Measurements from ENCODE around the gene DKC1. TPM values are rescaled to one million over a fixed set of nuclear protein-coding genes. Genes with fewer than 3 reads are reported as not detected.

The DKC1 gene
- total RNA-seq: 22.2 and 29.5 TPM in 2 replicates

GRCh38 chrX:154762537-154763296 lies at the start of gene DKC1:
Gene DKC1 (plus strand): TSS chrX:154762864. CDS start chrX:154762966, 102 bp downstream.

GRCh38 chrX:154750301-154751202 lies 12.1 kb upstream of the DKC1 start, which contains the start of gene GAB3:
Gene GAB3 (minus strand): TSS chrX:154751077. CDS start chrX:154751025, 52 bp downstream.

GRCh38 chrX:154804957-154805695 lies 42.5 kb downstream of the DKC1 start, which contains the start of gene MPP1:
Gene MPP1 (minus strand): TSS chrX:154805485. CDS start chrX:154805373, 112 bp downstream.

Small RNA genes lying within 50 kb of the gene (small RNA-seq; reads per million reads assigned to genes)
- not detected for gene SNORA36A

Other genes starting within 250 kb of the DKC1 start
- 21.9 and 22.2 TPM in 2 replicates for gene FAM3A, start 246.6 kb upstream of the DKC1 start, total RNA-seq
- 80.2 and 110 TPM in 2 replicates for gene G6PD, start 216.0 kb upstream of the DKC1 start, total RNA-seq
- gene IKBKG, start 215.2 kb upstream of the DKC1 start, total RNA-seq: 12.1 and 13.6 TPM in 2 replicates
- not detected in 2 replicates for gene CTAG1A, start 177.7 kb upstream of the DKC1 start, total RNA-seq
- not detected in 2 replicates for gene CTAG1B, start 143.6 kb upstream of the DKC1 start, total RNA-seq
- gene CTAG2, start 109.3 kb upstream of the DKC1 start, total RNA-seq: not detected in 2 replicates
- 0.86 and 3.8 TPM in 2 replicates for gene GAB3, start 11.8 kb upstream of the DKC1 start, total RNA-seq
- 16.8 and 18.6 TPM in 2 replicates for gene MPP1, start 42.6 kb downstream of the DKC1 start, total RNA-seq
- gene SMIM9, start 71.8 kb downstream of the DKC1 start, total RNA-seq: 0.22 TPM in 1 of 2 replicates, not detected in the other
- gene F8A1, start 123.5 kb downstream of the DKC1 start, total RNA-seq: 2.9 and 4.2 TPM in 2 replicates

All from articular chondrocyte of knee joint (primary cell).